Glomerular endothelial cell (primary cell): ENCODE measurements around the gene PIF1. TPM values are rescaled to one million over a fixed set of nuclear protein-coding genes. Genes with fewer than 3 reads are reported as not detected.
"Not testable (repeated sequence)": the region's sequence is repeated elsewhere in the genome, so short reads cannot be mapped to it uniquely, and the experiment has no call there.

Source experiments
- DNase-seq: peaks from one replicate; pipeline ENCODE4 v3.0.0-alpha.2; 2011; ENCODE audit warnings: low read depth, low spot score; ENCODE audit errors: extremely low read depth
- total RNA-seq: library from RNA; depleted of rRNA; stranded (reverse); fragments of >200 nt; gene quantifications from 2 replicates; pipeline ENCODE4 v1.2.3, GENCODE V29; 2015

The PIF1 gene
- total RNA-seq, 1 donor from 2014 or later, result 7.5 TPM

DNA sequence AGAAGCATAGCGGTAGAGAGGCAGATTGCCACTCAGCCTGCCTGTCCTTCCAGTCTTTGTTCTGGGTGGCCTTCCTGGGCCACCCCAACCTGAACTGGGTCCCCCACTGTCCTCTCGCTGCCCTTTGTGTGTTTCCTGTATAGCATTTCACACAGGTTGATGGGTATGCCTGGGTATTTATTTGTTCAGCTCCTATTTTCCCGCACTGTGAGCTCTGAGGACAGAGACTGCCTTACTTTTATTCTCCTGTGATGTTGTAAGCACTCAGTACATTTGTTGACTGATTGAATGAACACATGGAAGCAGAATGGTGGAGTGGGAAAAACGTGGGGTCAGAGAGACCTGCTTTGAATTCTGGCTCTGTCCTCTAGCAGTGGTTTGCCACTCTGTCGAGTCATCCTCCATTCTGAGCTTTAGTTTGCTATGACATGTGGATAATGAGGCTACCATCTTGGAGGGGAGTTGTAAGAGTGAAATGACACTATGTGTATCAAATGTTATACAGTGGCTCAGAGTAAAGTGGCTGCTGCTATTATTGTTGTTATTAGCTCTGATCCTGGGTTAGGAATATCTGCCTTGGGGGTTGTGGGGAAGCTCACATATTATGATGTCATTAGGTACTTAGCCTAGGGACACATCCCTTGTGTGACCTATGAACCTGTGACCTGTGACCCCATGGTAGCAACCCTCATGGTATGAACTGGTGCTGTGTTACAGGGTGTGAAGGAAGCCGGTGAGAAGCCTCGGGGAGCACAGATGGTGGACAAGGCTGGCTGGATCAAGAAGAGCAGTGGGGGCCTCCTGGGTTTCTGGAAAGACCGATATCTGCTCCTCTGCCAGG is 22.6 kb upstream of the PIF1 start:
- no peak for DNase-seq

GRCh38 chr15:64847448-64847847 is 22.0 kb upstream of the PIF1 start:
- DNase-seq, result no peak

GRCh38 chr15:64847016-64847415 is 21.6 kb upstream of the PIF1 start:
- DNase-seq, result no peak

DNA sequence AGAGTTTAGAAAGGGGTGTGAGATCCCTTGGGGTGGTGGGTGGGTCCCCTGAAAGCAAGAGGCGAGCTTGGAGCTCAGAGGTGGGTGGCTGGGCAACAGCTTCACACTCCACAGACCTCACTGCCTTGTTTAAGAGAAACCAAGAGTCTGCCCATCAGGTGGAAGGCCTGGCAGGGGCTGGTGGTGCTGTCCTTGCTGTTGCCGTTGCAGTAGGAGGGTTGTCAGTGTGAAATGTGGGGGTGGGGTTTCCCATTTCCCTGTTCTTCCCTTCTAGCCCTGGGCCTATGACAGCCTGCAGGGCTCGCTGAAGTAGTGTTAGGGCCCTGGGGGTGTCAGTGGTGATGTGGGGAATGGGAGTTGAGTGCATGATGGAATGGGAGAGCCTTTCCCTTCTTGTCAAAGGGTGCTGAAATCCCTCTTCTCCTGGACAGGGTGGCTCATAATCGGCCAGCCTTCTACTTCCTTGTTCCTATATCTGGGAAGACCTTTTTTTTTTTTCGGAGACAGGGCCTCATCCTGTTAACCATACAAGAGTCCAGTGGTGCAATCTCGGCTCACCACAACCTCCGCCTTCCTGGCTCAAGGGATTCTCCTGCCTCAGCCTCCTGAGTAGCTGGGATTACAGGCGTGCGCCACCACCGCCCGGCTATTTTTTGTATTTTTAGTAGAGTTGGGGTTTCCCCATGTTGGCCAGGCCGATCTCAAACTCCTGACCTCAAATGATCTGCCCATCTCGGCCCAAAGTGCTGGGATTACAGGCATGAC is 20.6 kb upstream of the PIF1 start:
- no peak for DNase-seq

GRCh38 chr15:64845183-64845611 is 19.8 kb upstream of the PIF1 start:
- DNase-seq, result no peak

DNA sequence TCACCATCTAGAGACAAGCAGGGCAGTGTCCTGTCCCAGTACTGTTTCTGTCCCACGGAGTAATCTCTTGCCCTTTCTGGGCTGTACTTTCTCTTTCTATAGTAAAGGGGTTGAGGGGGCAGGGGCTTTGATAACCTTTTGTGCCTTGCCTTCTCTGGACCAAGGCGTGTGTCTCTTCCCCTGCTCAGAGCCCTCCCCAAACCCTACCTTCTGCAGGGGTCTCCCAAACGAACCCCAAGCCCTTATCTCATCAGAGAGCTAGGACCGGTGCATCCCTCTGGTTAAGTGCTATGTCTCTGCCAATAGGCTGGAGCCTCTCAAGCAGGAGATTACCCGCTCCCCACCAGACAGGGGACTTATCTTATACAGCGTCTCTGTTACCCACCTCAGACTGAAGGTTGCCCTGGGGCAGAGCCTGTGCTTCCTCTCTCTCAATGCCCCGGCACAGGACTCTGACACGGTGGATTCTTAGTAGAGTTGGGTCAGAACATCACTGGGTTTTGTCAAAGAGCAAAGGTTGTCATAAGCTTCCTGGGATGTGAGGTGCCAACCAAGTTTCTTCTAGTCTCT is 19.2 kb upstream of the PIF1 start:
- DNase-seq, result no peak

- DNase-seq, result no peak
Measured at GRCh38 chr15:64843991-64844390, 18.5 kb upstream of the PIF1 start.

GRCh38 chr15:64842986-64843561 is 17.6 kb upstream of the PIF1 start:
- DNase-seq, result no peak

- DNase-seq, result no peak
Measured at GRCh38 chr15:64842096-64842939, 16.9 kb upstream of the PIF1 start.

DNA sequence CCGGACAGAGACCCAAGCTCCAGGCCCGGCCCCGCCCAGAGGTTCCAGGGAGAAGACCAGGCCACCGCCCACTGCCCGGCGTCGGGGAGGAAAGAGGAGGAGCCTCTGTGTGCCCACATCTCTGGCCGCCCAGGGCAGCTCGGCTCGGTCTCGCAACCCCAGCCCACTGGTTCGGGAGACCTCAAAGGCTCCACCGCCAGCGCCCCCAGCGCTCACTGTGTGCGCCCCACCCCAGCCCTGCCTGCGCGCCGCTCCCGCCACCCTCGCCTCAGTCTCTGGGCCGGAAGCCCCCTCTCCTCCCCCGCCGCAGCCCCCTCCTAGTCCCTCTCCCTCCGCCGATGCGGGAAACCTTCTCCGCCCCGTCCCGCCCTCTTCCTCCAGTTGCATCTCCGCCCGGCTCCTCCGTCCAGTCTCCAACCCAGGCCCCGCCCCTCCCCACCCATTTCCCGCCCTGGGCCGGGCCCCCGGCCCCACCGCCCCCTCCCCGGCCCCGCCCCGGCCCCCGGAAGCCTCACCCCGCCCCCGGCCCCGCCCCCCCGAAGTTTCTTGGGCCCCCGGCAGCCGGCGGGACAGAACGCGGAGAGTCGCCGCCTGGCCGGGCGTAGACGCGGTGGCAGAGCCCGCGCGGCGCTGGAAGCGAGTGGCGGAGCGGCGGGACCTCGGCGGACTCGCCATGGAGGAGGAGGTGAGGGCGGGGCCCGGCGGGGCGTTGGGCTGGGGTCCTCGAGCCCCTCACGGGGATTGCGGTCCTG is 16.1 kb upstream of the PIF1 start, which contains the start of gene PLEKHO2:
TSS of gene PLEKHO2 (plus strand) at position 572 of the 752 bp plus-strand sequence. CDS start at position 674, 102 bp downstream.
- DNase-seq, result no peak

DNA sequence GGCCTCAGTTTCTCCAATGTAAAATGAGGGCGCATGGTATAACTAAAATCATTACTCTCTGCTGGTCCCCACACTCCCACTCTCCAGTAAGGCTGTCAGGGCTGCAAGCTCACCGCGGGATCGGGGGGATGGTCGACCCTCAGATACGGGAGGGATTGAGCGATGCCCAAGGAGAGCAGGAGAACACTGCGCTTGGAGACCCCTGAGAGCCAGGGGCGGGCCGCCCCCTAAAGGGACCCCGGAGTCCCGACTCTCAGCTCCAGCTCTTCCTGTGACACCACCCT is 15.6 kb upstream of the PIF1 start:
- no peak for DNase-seq

DNA sequence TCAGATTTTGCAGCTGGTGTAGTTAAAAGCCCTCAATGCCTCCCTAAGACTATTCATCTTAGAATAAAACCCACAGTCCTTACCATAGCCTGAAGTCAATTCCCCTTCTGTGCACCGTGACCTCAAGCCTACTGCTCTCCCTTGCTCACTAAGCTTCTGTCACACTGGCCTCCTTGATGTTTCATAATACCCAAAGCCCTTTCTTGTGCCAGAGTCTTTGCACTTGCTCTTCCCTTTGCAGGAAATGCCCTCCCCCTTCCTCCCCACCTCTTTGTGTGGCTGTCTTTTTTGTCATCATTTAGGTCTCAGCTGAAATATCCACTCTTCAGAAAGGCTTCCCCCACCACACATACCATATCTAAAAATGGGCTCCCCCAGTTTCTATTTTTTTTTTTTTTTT is 12.1 kb upstream of the PIF1 start:
- no peak for DNase-seq

- no peak for DNase-seq
Measured at GRCh38 chr15:64836023-64836536, 10.6 kb upstream of the PIF1 start.

- DNase-seq, result no peak
Measured at GRCh38 chr15:64833690-64834089, 8.2 kb upstream of the PIF1 start.

GRCh38 chr15:64828985-64829384 is 3.5 kb upstream of the PIF1 start:
- no peak for DNase-seq

GRCh38 chr15:64824929-64825430 is 467 bp downstream of the PIF1 start:
- no peak for DNase-seq

GRCh38 chr15:64816452-64816851 is 9.0 kb downstream of the PIF1 start:
- DNase-seq, result no peak

DNA sequence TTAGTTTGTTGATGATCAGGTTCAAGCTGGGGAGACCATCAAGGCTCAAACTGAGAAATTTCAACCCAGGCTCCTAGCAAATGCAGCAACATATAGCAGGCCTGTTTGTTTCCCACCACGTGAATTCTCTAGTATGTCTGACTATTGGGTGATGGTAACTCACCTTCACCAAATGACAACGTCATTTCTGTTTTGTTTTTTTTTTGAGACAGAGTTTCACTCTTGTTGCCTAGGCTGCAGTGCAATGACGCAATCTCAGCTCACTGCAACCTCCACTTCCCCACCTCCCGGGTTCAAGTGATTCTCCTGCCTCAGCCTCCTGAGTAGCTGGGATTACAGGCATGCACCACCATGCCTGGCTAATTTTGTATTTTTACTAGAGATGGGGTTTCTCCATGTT is 10.5 kb downstream of the PIF1 start:
- not testable (repeated sequence) for DNase-seq

- DNase-seq, result not testable (repeated sequence)
Measured at GRCh38 chr15:64814283-64814682, 11.2 kb downstream of the PIF1 start.
